Activated CD4-positive, alpha-beta memory T cell treated with anti-CD3 and anti-CD28 coated beads, Interleukin-2, amount 10 ng/mL, durations not matched to agents 7 days and 5 days (primary cell): ENCODE results near the gene LYRM1. TPM values are rescaled to one million over a fixed set of nuclear protein-coding genes. Genes with fewer than 3 reads are reported as not detected.
A peak's percentile ranks its signal among the peaks of the same experiment; 100 is the strongest.
"Not testable (repeated sequence)": the region's sequence is repeated elsewhere in the genome, so short reads cannot be mapped to it uniquely, and the experiment has no call there.

Experiments used
- CTCF ChIA-PET: fragments of 350-600 bp; sonication (Branson Sonifier 250); formaldehyde crosslinking; loops from one replicate; lab custom pipeline; 2021; ENCODE audit warnings: antibody characterized with exemption, inconsistent platforms; lab: Charles Lee
- POLR2A ChIA-PET: fragments of 350-600 bp; sonication (Branson Sonifier 250); formaldehyde crosslinking; loops from one replicate; lab custom pipeline; 2021; ENCODE audit warnings: antibody characterized with exemption; lab: Charles Lee
- DNase-seq: peaks from one replicate; pipeline ENCODE4 v3.0.0-alpha.2; 2020
- H3K27ac Mint-ChIP-seq: one replicate; pipeline ENCODE4 v1.8.0; 2021; ENCODE audit warnings: mild to moderate bottlenecking, mixed read lengths
- H3K27me3 Mint-ChIP-seq: one replicate; pipeline ENCODE4 v1.8.0; 2021; ENCODE audit warnings: mixed read lengths
- H3K36me3 Mint-ChIP-seq: one replicate; pipeline ENCODE4 v1.8.0; 2021; ENCODE audit warnings: low read depth, mixed read lengths
- H3K4me1 Mint-ChIP-seq: one replicate; pipeline ENCODE4 v1.8.0; 2021; ENCODE audit warnings: mixed read lengths
- H3K4me3 Mint-ChIP-seq: one replicate; pipeline ENCODE4 v1.8.0; 2021; ENCODE audit warnings: mild to moderate bottlenecking, mixed read lengths
- H3K9me3 Mint-ChIP-seq: one replicate; pipeline ENCODE4 v1.8.0; 2021; ENCODE audit warnings: mixed read lengths
- total RNA-seq, 2 experiments: library from RNA; stranded (reverse); gene quantifications; one replicate each; pipeline ENCODE4 v1.2.3, GENCODE V29; 2021

The LYRM1 gene
- total RNA-seq, 2 experiments from 2014 or later: 45.2 to 47.0 TPM

DNA sequence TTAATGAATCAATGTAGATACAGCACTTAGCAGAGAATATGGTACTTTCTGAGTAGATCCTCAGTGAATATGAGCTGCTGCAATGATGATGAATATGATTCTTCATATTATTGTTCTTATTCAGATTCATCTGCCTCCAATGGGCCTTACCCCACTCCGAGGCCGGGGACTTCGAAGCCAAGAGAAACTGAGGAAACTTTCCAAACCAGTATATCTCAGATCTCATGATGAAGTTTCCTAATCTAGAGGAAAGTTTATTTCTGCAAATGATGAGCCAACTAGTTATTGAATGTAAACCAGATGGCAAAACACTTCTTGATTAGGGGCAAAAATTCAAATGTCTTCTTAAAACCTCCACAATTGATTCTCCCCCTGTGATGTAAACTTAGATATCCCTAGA, 23.3 kb downstream of the LYRM1 start:
- Mint-ChIP-seq H3K9me3 (no peaks in the 10 kb centered on the region), H3K4me1 (peaks cover 9% of the 10 kb centered on the region), H3K36me3 (peaks cover 53% of the 10 kb centered on the region), H3K27me3 (no peaks in the 10 kb centered on the region), H3K27ac (no peak overlapping the region), H3K4me3 (no peak overlapping the region)
- CTCF ChIA-PET: no interaction called here
- POLR2A ChIA-PET: no interaction called here
- DNase-seq: no peak

DNA sequence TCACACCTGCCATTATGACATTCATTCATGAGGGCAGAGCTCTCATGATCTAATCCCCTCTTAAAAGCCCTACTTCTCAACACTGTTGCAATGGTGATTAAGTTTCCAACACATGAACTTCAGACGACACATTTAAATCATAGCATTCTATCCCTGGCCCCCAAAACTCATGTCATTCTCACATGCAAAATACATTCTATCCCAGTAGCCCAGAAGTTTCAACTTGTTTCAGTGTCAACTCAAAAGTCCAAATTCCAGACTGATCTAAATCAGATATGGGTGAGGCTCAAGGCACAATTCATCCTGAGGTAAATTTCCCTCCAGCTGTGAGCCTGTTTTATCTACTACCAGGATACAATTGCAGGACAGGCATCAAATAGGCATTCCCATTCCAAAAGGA, 25.2 kb downstream of the LYRM1 start:
- no peaks in the 10 kb centered on the region for H3K27me3 Mint-ChIP-seq
- no peak overlapping the region for H3K27ac Mint-ChIP-seq
- CTCF ChIA-PET: no interaction called here
- peaks cover 41% of the 10 kb centered on the region for H3K36me3 Mint-ChIP-seq
- POLR2A ChIA-PET: no interaction called here
- H3K4me1 Mint-ChIP-seq: peaks cover 1% of the 10 kb centered on the region
- no peak overlapping the region for H3K4me3 Mint-ChIP-seq
- H3K9me3 Mint-ChIP-seq: no peaks in the 10 kb centered on the region
- DNase-seq: no peak

DNA sequence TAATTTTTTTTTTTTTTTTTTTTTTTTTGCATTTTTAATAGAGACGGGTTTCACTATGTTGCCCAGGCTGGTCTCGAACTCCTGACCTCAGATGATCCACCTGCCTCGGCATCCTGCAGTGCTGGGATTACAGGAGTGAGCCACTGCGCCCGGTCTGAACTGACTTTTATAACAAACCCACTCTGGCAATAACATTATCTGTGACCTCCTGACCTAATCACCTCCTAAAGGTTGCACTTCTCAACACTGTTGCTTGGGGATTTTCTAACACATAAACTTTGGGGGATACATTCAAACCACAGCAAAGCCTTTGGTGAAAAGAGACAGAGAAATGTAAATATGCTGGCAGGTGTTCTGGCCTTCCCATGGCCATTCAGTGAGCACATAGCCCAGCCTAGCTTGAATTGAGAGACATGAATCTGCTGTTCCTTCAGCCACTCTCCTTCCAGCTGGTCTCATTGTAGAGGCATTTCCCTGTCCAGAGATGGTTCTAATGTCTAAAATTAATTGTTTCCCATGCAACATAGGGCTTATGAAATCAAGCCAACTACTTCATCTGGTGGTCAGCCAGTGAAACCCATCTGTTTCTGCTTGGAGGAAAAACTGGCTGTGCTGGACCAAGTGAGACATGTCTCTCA, 28.3 kb downstream of the LYRM1 start:
- POLR2A ChIA-PET: interaction anchor here (0.5 kb wide), 1 partner anchor 36 kb away, joined by 3 read pairs; no protein-coding TSS in a partner anchor
- Mint-ChIP-seq H3K4me1 (no peaks in the 10 kb centered on the region), H3K9me3 (no peaks in the 10 kb centered on the region), H3K27me3 (no peaks in the 10 kb centered on the region), H3K27ac (no peak overlapping the region), H3K36me3 (peaks cover 30% of the 10 kb centered on the region), H3K4me3 (no peak overlapping the region)
- DNase-seq: no peak
- CTCF ChIA-PET: no interaction called here

- H3K27me3 Mint-ChIP-seq, DNase-seq, POLR2A ChIA-PET, H3K9me3 Mint-ChIP-seq, H3K27ac Mint-ChIP-seq, CTCF ChIA-PET, H3K4me1 Mint-ChIP-seq, H3K4me3 Mint-ChIP-seq: not testable (repeated sequence)
- peaks cover 22% of the 10 kb centered on the region for H3K36me3 Mint-ChIP-seq
Measured at GRCh38 chr16:20929676-20930364, 29.2 kb downstream of the LYRM1 start.

- H3K4me3 Mint-ChIP-seq: no peak overlapping the region
- POLR2A ChIA-PET: interaction anchor here (1.1 kb wide), 1 partner anchor 12 kb away, joined by 3 read pairs; no protein-coding TSS in a partner anchor
- H3K4me1 Mint-ChIP-seq: no peaks in the 10 kb centered on the region
- H3K36me3 Mint-ChIP-seq: peaks cover 20% of the 10 kb centered on the region
- no peak for DNase-seq
- H3K27me3 Mint-ChIP-seq: no peaks in the 10 kb centered on the region
- H3K9me3 Mint-ChIP-seq: no peaks in the 10 kb centered on the region
- H3K27ac Mint-ChIP-seq: no peak overlapping the region
- CTCF ChIA-PET: no interaction called here
Measured at GRCh38 chr16:20930365-20930690, 29.8 kb downstream of the LYRM1 start.

DNA sequence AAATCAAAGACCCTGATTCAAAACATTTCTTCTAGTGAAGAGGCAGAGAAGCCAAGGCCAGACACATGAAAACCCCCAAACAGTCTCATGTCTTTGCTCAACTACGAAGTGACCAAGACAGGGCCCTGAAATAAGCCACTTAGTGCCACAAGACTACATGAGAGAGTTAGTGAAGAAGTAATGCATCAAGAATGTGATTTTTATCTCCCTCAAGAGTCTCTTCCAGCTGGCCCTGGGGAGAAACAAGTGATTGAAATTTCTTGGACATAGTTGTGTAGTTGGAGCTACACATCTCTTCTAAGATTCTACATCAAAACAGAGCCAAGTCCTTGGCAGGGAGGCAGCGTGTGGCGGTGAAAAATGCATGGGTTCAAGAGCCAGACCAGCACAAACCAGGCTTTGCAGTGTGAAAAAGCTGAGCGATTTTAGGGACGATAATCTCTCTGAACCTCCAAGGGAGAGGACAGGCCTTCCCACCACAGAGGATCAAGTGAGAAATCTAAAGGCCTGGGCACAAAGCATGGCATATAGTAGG, 30.6 kb downstream of the LYRM1 start:
- ChIA-PET POLR2A (interaction anchor here (1.1 kb wide), 1 partner anchor 13 kb away, joined by 3 read pairs; no protein-coding TSS in a partner anchor), CTCF (interaction anchor here (1.2 kb wide), 1 partner anchor 9 kb away, joined by 3 read pairs; no protein-coding TSS in a partner anchor)
- Mint-ChIP-seq H3K27me3 (no peaks in the 10 kb centered on the region), H3K27ac (no peak overlapping the region), H3K36me3 (peaks cover 12% of the 10 kb centered on the region), H3K4me3 (no peak overlapping the region), H3K9me3 (no peaks in the 10 kb centered on the region), H3K4me1 (no peaks in the 10 kb centered on the region)
- no peak for DNase-seq

DNA sequence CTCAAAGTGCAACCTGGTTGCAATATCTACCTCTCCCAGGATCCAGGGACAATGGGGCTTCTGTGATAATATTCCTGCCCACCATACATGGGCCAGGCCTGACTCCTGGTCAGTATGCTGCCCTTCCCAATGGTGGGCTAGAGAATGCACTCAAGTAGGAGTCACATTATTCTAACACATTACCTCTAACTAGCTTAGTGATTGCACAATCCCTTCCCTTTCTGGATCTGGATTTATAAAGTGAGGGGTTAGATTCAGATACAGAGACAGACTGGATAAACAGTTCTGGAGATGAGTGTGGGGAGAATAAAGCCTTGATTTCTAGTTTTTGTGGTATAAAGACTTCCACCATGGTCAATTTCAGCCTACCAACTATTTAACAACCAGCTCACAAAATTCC, 33.0 kb downstream of the LYRM1 start:
- H3K4me3 Mint-ChIP-seq: no peak overlapping the region
- H3K9me3 Mint-ChIP-seq: no peaks in the 10 kb centered on the region
- ChIA-PET CTCF (no interaction called here), POLR2A (interaction anchor here (1.3 kb wide), 1 partner anchor 33 kb away, joined by 3 read pairs; the partner anchor contains the start of genes DCUN1D3 and LYRM1)
- H3K36me3 Mint-ChIP-seq: peaks cover 3% of the 10 kb centered on the region
- H3K4me1 Mint-ChIP-seq: peaks cover 11% of the 10 kb centered on the region
- DNase-seq: no peak
- H3K27me3 Mint-ChIP-seq: no peaks in the 10 kb centered on the region
- H3K27ac Mint-ChIP-seq: no peak overlapping the region

GRCh38 chr16:20937736-20938135, 37.2 kb downstream of the LYRM1 start:
- Mint-ChIP-seq H3K4me1 (peaks cover 42% of the 10 kb centered on the region), H3K27me3 (no peaks in the 10 kb centered on the region), H3K36me3 (no peaks in the 10 kb centered on the region), H3K9me3 (no peaks in the 10 kb centered on the region), H3K4me3 (no peak overlapping the region), H3K27ac (peak overlapping the region; percentile 72)
- no peak for DNase-seq
- ChIA-PET CTCF (interaction anchor here (0.9 to 1.6 kb wide), 3 partner anchors 27 to 63 kb away, joined by 3 to 8 read pairs (median 7); partner anchors contain the start of gene DCUN1D3), POLR2A (interaction anchor here (0.6 to 1.5 kb wide), 6 partner anchors 15 to 38 kb away, joined by 3 to 11 read pairs (median 4); partner anchors contain the start of gene DCUN1D3)

- CTCF ChIA-PET: interaction anchor here (0.7 to 1.6 kb wide), 4 partner anchors 28 to 84 kb away, joined by 3 to 8 read pairs (median 5); partner anchors contain the start of gene DCUN1D3
Measured at GRCh38 chr16:20938426-20938825, 37.9 kb downstream of the LYRM1 start.

DNA sequence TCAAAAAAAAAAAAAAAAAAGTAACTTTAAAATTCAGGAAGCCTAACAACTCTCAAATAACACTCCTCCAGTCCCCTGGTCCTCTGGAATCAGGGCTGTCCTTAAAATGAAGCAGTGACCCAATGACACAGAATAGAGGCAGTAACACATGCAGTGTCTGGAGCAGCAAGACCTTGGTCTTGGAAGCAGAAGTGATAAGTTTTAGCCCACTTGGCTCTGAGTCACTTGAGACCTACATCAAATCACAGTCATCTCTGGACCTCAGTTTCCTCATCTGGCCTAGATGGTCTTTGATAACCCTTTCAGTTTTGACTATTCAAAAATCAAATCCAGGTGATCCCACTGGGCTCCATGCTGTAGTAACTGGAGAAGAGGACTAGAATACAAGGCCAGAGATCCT, 39.0 kb downstream of the LYRM1 start:
- POLR2A ChIA-PET: interaction anchor here (1.1 kb wide), 1 partner anchor 20 kb away, joined by 3 read pairs; no protein-coding TSS in a partner anchor
- peaks cover 61% of the 10 kb centered on the region for H3K4me1 Mint-ChIP-seq
- CTCF ChIA-PET: interaction anchor here (1.6 kb wide), 1 partner anchor 65 kb away, joined by 7 read pairs; no protein-coding TSS in a partner anchor
- no peaks in the 10 kb centered on the region for H3K36me3 Mint-ChIP-seq
- DNase-seq: no peak
- peak overlapping the region; percentile 21 for H3K27ac Mint-ChIP-seq
- no peak overlapping the region for H3K4me3 Mint-ChIP-seq
- H3K9me3 Mint-ChIP-seq: no peaks in the 10 kb centered on the region
- no peaks in the 10 kb centered on the region for H3K27me3 Mint-ChIP-seq

More at GRCh38 chr16:20938426-20938825, 37.9 kb downstream of the LYRM1 start:
- H3K27ac Mint-ChIP-seq: peak overlapping the region; percentile 72
- POLR2A ChIA-PET: interaction anchor here (0.6 to 1.5 kb wide), 6 partner anchors 14 to 64 kb away, joined by 3 to 11 read pairs (median 5); partner anchors contain the start of gene DCUN1D3
- H3K4me1 Mint-ChIP-seq: peaks cover 49% of the 10 kb centered on the region
- H3K4me3 Mint-ChIP-seq: no peak overlapping the region
- DNase-seq: no peak
- no peaks in the 10 kb centered on the region for H3K9me3 Mint-ChIP-seq
- H3K27me3 Mint-ChIP-seq: no peaks in the 10 kb centered on the region
- no peaks in the 10 kb centered on the region for H3K36me3 Mint-ChIP-seq

DNA sequence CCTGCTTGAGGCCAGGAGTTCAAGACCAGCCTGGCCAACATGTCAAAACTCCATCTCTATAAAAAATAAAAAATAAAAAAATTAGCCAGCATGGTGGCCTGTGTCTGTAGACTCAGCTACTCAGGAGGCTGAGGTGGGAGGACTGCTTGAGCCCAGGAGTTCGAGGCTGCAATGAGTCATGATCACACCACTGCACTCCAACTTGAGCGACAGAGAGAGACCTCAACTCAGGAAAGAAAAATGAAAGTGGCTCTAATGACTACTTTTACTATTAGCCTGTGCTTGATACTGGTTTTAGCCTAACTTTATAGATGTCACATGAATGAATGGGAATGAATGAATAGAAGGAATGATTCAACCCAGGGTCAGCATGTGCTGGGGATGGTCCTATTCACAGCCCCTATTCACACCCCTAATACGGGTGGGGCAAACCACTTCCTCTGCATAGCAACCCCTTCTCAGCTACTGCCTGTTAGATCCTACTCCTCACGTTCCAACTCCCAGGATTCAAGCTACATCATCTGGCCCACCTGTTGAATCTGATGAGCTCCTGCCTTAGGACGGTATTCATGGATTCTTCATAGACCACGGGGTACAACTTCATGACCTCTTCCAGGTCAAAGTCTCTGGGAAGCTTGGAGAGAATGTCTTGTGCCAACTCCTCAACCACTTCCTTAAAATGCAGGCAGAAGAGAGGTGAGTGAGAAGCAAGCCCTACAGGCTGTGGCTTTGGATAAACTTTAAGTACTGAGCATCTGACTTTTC, 40.5 kb downstream of the LYRM1 start:
- CTCF ChIA-PET: interaction anchor here (0.7 to 1.6 kb wide), 2 partner anchors 82 to 91 kb away, joined by 3 to 4 read pairs; no protein-coding TSS in a partner anchor
- H3K4me3 Mint-ChIP-seq: no peak overlapping the region
- H3K36me3 Mint-ChIP-seq: no peaks in the 10 kb centered on the region

GRCh38 chr16:20941636-20941926, 41.0 kb downstream of the LYRM1 start:
- no peaks in the 10 kb centered on the region for H3K9me3 Mint-ChIP-seq
- ChIA-PET POLR2A (interaction anchor here (1.0 to 2.2 kb wide), 4 partner anchors 19 to 42 kb away, joined by 3 to 14 read pairs (median 10); partner anchors contain the start of genes DCUN1D3 and LYRM1), CTCF (interaction anchor here (0.7 kb wide), 1 partner anchor 83 kb away, joined by 3 read pairs; no protein-coding TSS in a partner anchor)
- DNase-seq: no peak
- H3K27me3 Mint-ChIP-seq: no peaks in the 10 kb centered on the region
- H3K4me3 Mint-ChIP-seq: no peak overlapping the region
- H3K4me1 Mint-ChIP-seq: peaks cover 78% of the 10 kb centered on the region
- H3K36me3 Mint-ChIP-seq: no peaks in the 10 kb centered on the region
- H3K27ac Mint-ChIP-seq: peak overlapping the region; percentile 78

More for the DNA sequence above, 40.5 kb downstream of the LYRM1 start:
- Mint-ChIP-seq H3K9me3 (no peaks in the 10 kb centered on the region), H3K27me3 (no peaks in the 10 kb centered on the region), H3K27ac (peak overlapping the region; percentile 78), H3K4me1 (peaks cover 76% of the 10 kb centered on the region)
- POLR2A ChIA-PET: interaction anchor here (0.8 to 2.2 kb wide), 5 partner anchors 19 to 66 kb away, joined by 3 to 14 read pairs (median 9); partner anchors contain the start of genes DCUN1D3 and LYRM1
- no peak for DNase-seq
